Uterus (tissue), 4 donors: ENCODE results near the gene CXCR3. TPM values are rescaled to one million over a fixed set of nuclear protein-coding genes. Genes with fewer than 3 reads are reported as not detected.

ENCODE experiments used
- DNase-seq, 2 donors: peaks; one replicate each; pipeline ENCODE4 v3.0.0-alpha.2; 2019 to 2020
- H3K27ac ChIP-seq, 2 donors: fragments of 200-600 bp; sonication (generic); 1 replicate in 1 of 2; 2 replicates in 1 of 2; pipeline ENCODE4 v1.5.1; 2016 to 2018
- H3K27me3 ChIP-seq, 2 donors: fragments of 200-600 bp; sonication (generic); one replicate each; pipeline ENCODE4 v1.5.1; 2018 to 2019; ENCODE audit warnings: control low read depth in 1 of 2
- H3K36me3 ChIP-seq, 2 donors: fragments of 200-600 bp; sonication (generic); one replicate each; pipeline ENCODE4 v1.5.1; 2019; ENCODE audit warnings: control low read depth in 1 of 2
- H3K4me1 ChIP-seq, 2 donors: fragments of 200-600 bp; sonication (generic); one replicate each; pipeline ENCODE4 v1.5.1; 2018 to 2019; ENCODE audit warnings: control low read depth in 1 of 2
- H3K4me3 ChIP-seq, 2 donors: fragments of 200-600 bp; sonication (generic); 1 replicate in 1 of 2; 2 replicates in 1 of 2; pipeline ENCODE4 v1.5.1; 2018 to 2019; ENCODE audit warnings: mild to moderate bottlenecking in 1 of 2
- H3K9me3 ChIP-seq, 2 donors: fragments of 200-600 bp; sonication (generic); one replicate each; pipeline ENCODE4 v1.5.1; 2019; ENCODE audit warnings: control low read depth in 1 of 2
- POLR2A ChIP-seq, 2 donors: fragments of 450-650 bp; IDR thresholded peaks; one replicate each; pipeline ENCODE4 v1.6.1; 2016; ENCODE audit warnings: antibody characterized with exemption in 2 of 2, mild to moderate bottlenecking in 1 of 2, moderate library complexity in 1 of 2
- intact Hi-C: fragments of 100-400 bp; cut with DNase I; formaldehyde crosslinking; loops from one replicate; pipeline ENCODE4 v1.15.1; 2023; ENCODE audit warnings: low total_unique reads
- total RNA-seq, 4 donors: library from RNA; depleted of rRNA in 3 of 4; stranded (reverse); fragments of >200 nt in 3 of 4; gene quantifications; one replicate each; pipeline versions ENCODE4 v1.1.0 to v1.2.4, GENCODE V29; 2014 to 2023
- TF ChIP-seq, protein P1 (sequence below), 4 experiments: fragments of 200-600 bp in 2 of 4; fragments of 450-650 bp in 2 of 4; sonication (generic) in 2 of 4; IDR thresholded peaks; one replicate each; pipeline ENCODE4 v1.5.1; 2016 to 2019; ENCODE audit warnings: antibody characterized with exemption in 4 of 4, mild to moderate bottlenecking in 2 of 4, moderate library complexity in 1 of 4
- donor health status: DM: yes; HTN: yes; CAD: no.

Gene CXCR3
- total RNA-seq, 4 donors from 2014 or later, result 0.28 TPM; not detected in 3

DNA sequence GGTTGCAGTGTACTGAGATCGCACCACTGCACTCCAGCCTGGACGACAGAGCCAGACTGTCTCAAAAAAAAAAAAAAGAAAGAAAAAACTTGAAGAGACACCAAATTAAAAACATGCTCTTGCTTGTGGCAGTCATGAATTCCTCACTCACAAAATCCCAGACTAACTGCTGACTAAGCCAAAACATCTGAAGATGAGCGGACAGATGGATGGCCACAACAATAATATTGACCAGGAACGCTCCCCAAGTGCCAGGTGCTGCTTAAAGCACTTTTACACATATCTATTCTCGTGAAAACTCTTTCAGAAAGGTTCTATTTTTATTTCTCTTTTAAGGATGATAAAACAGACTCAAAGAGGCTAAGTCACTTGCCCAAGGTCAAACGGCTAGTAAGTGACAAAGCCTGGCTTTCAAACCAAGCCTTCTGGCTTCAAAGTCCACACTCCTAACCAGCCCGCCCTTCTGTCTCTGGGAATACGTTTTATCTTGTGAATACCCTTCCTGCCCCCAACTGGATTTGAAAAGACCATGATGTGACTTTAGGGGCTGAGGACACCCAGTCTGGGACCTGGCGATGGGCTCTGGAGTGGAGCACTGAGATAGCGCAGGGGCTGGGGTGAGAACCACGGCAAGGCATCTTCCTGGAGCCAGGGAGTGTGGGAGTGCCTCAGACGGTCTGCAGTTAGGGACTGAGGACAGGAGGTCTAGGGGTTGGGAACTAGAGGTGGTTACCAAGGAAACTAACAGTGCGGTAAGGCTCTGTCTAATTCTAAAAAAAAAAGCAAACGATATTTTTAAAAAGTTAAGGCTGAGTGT is 9.5 kb upstream of the CXCR3 start:
- intact Hi-C loops, result no loop called here
- TF ChIP-seq POLR2A (IDR thresholded peaks at IDR 0.05), result no peak
- TF ChIP-seq, protein P1, sequence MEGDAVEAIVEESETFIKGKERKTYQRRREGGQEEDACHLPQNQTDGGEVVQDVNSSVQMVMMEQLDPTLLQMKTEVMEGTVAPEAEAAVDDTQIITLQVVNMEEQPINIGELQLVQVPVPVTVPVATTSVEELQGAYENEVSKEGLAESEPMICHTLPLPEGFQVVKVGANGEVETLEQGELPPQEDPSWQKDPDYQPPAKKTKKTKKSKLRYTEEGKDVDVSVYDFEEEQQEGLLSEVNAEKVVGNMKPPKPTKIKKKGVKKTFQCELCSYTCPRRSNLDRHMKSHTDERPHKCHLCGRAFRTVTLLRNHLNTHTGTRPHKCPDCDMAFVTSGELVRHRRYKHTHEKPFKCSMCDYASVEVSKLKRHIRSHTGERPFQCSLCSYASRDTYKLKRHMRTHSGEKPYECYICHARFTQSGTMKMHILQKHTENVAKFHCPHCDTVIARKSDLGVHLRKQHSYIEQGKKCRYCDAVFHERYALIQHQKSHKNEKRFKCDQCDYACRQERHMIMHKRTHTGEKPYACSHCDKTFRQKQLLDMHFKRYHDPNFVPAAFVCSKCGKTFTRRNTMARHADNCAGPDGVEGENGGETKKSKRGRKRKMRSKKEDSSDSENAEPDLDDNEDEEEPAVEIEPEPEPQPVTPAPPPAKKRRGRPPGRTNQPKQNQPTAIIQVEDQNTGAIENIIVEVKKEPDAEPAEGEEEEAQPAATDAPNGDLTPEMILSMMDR (IDR thresholded peaks at IDR 0.05), result no peak
- no peaks in the 10 kb centered on the region for H3K27me3 ChIP-seq
- no peak overlapping the region for H3K4me3 ChIP-seq
- no peaks in the 10 kb centered on the region for H3K4me1 ChIP-seq
- DNase-seq, result no peak
- no peak overlapping the region for H3K27ac ChIP-seq
- no peaks in the 10 kb centered on the region for H3K9me3 ChIP-seq
- no peaks in the 10 kb centered on the region for H3K36me3 ChIP-seq

- H3K4me3 ChIP-seq, result no peak overlapping the region
- no peaks in the 10 kb centered on the region for H3K9me3 ChIP-seq
- no peak for DNase-seq
- no peaks in the 10 kb centered on the region for H3K27me3 ChIP-seq
- intact Hi-C loops, result no loop called here
- H3K27ac ChIP-seq, result no peak overlapping the region
- no peaks in the 10 kb centered on the region for H3K36me3 ChIP-seq
- TF ChIP-seq, protein P1 (IDR thresholded peaks at IDR 0.05), result no peak
- no peak for TF ChIP-seq POLR2A (IDR thresholded peaks at IDR 0.05)
- no peaks in the 10 kb centered on the region for H3K4me1 ChIP-seq
Measured at GRCh38 chrX:71626576-71626975, 8.3 kb upstream of the CXCR3 start.

GRCh38 chrX:71625471-71625870 is 7.2 kb upstream of the CXCR3 start:
- H3K36me3 ChIP-seq, result no peaks in the 10 kb centered on the region
- H3K27ac ChIP-seq, result no peak overlapping the region
- no peaks in the 10 kb centered on the region for H3K4me1 ChIP-seq
- no peak for TF ChIP-seq POLR2A (IDR thresholded peaks at IDR 0.05)
- TF ChIP-seq, protein P1 (IDR thresholded peaks at IDR 0.05), result no peak
- no peak overlapping the region for H3K4me3 ChIP-seq
- DNase-seq, result no peak
- H3K27me3 ChIP-seq, result no peaks in the 10 kb centered on the region
- H3K9me3 ChIP-seq, result no peaks in the 10 kb centered on the region
- intact Hi-C loops, result no loop called here

GRCh38 chrX:71623714-71624113 is 5.4 kb upstream of the CXCR3 start:
- Histone ChIP-seq H3K9me3 (no peaks in the 10 kb centered on the region), H3K27ac (peak overlapping the region in 1 of 2 donors; percentile 70), H3K4me3 (no peak overlapping the region), H3K4me1 (no peaks in the 10 kb centered on the region), H3K36me3 (no peaks in the 10 kb centered on the region), H3K27me3 (no peaks in the 10 kb centered on the region)
- no peak for TF ChIP-seq POLR2A (IDR thresholded peaks at IDR 0.05)
- TF ChIP-seq, protein P1 (IDR thresholded peaks at IDR 0.05), result no peak
- intact Hi-C loops, result no loop called here
- DNase-seq, result no peak

DNA sequence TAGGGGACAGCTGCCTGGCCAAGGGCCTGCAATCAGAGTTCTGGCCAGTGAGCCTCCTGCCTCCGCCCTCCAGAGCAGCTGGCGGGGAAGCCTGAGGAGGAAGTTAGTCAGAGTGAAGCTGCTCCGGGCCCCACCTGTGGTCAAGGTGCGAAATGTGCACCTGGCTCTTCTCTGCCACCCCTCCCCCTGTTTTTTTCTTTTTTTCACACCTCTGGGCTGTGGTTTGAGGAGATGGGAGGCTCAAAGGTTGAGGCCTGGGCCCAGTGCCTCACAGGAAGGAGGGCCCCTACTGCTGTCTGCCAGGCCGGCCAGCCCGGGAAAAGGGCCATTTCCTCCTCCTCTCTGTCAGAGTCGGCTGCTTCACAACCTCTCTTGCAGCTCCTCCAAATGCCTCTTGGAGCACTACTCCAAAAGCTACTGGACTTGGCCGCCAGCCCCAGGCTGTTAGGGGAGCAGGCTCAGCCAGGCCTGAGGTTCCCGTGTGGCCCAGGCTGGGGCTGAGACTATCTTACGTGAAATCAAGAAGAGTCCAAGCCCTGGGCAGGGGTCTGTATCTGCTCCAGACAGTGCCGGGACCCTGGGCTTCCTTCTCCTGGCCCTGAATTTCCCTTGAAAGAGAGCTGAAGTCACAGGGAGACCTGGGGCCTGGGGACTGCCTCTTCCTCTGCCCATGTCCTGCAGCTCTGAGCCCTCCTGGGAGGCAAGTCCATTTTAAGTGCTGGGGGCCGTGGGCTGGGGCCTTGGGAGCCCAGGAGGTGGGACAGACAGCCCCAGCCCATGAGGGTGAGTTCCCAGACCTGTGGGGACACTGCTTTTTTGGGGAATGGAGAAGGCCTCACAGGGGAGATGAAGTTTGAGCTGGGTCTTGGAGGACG is 4.5 kb upstream of the CXCR3 start:
- no peak for TF ChIP-seq POLR2A (IDR thresholded peaks at IDR 0.05)
- TF ChIP-seq, protein P1 (IDR thresholded peaks at IDR 0.05), result peak in 2 of 4 experiments; percentile 34 to 45
- DNase-seq, result peak; percentile 80
- H3K27me3 ChIP-seq, result no peaks in the 10 kb centered on the region
- no peaks in the 10 kb centered on the region for H3K36me3 ChIP-seq
- H3K4me3 ChIP-seq, result no peak overlapping the region
- no peaks in the 10 kb centered on the region for H3K9me3 ChIP-seq
- no peaks in the 10 kb centered on the region for H3K4me1 ChIP-seq
- intact Hi-C loops, result no loop called here
- H3K27ac ChIP-seq, result peak overlapping the region; percentile 70
